OCI-LY1 (cell line): ENCODE data around the gene PRAMEF2.
"Not testable (repeated sequence)": the region's sequence is repeated elsewhere in the genome, so short reads cannot be mapped to it uniquely, and the experiment has no call there.

Source experiments
- CTCF ChIP-seq: fragments of 200-600 bp; sonication (generic), shearing (Covaris generic); IDR thresholded peaks from 2 replicates; pipeline ENCODE4 v1.5.1; 2017; ENCODE audit warnings: mild to moderate bottlenecking, antibody characterized with exemption, low read length, moderate library complexity, mixed read lengths
- EZH2 ChIP-seq: fragments of 200-600 bp; sonication (generic), shearing (Covaris generic); IDR thresholded peaks from 2 replicates; pipeline ENCODE4 v1.8.0; 2017; ENCODE audit warnings: borderline replicate concordance, mixed run types, mild to moderate bottlenecking, antibody characterized with exemption, low read length, moderate library complexity, mixed read lengths

DNA sequence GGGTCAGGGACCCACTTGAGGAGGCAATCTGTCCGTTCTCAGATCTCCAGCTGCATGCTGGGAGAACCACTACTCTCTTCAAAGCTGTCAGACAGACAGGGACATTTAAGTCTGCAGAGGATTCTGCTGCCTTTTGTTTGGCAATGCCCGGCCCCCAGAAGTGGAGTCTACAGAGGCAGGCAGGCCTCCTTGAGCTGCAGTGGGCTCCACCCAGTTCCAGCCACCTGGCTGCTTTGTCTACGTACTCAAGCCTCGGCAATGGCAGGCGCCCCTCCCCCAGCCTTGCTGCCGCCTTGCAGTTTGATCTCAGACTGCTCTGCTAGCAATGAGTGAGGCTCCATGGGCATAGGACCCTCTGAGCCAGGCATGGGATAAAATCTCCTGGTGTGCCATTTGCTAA is 37.8 kb upstream of the PRAMEF2 start:
- TF ChIP-seq CTCF, EZH2: not testable (repeated sequence)
